GM19438 (cell line): ENCODE results near the gene TRIM23.

Experiments
- ATAC-seq: cut with Tn5 transposase; IDR thresholded peaks from one replicate; pipeline ENCODE4 v1.9.1; 2021; ENCODE audit warnings: low read depth; ENCODE audit not compliant: unreplicated experiment

Gene TRIM23

GRCh38 chr5:65570598-65571226, 53.4 kb downstream of the TRIM23 start:
- no peak for ATAC-seq

GRCh38 chr5:65566505-65566904, 57.6 kb downstream of the TRIM23 start:
- no peak for ATAC-seq

- no peak for ATAC-seq
Observed at GRCh38 chr5:65563777-65564176, 60.4 kb downstream of the TRIM23 start.

GRCh38 chr5:65562731-65563701, 61.1 kb downstream of the TRIM23 start, which contains the start of the genes CENPK and PPWD1:
Gene CENPK, minus strand, starts transcription at chr5:65563168. Its CDS starts 8,261 bp downstream, at chr5:65554907.
Gene PPWD1, plus strand, starts transcription at chr5:65563296. Its CDS starts 15 bp downstream, at chr5:65563311.
- ATAC-seq = peak; percentile 98

- no peak for ATAC-seq
Observed at GRCh38 chr5:65556718-65557117, 67.4 kb downstream of the TRIM23 start.

- no peak for ATAC-seq
Observed at GRCh38 chr5:65556181-65556580, 68.0 kb downstream of the TRIM23 start.

- no peak for ATAC-seq
Observed at GRCh38 chr5:65555287-65555686, 68.8 kb downstream of the TRIM23 start.

- ATAC-seq = no peak
Observed at GRCh38 chr5:65553941-65554340, 70.2 kb downstream of the TRIM23 start.

GRCh38 chr5:65548281-65548680, 75.9 kb downstream of the TRIM23 start:
- ATAC-seq = no peak

GRCh38 chr5:65546141-65546540, 78.0 kb downstream of the TRIM23 start:
- ATAC-seq = no peak

- no peak for ATAC-seq
Observed at GRCh38 chr5:65544473-65544872, 79.7 kb downstream of the TRIM23 start.

- no peak for ATAC-seq
Observed at GRCh38 chr5:65539827-65540226, 84.3 kb downstream of the TRIM23 start.
